ENCODE data around the gene ARMC2. TPM values are rescaled to one million over a fixed set of nuclear protein-coding genes. Genes with fewer than 3 reads are reported as not detected.
"Not testable (repeated sequence)": the region's sequence is repeated elsewhere in the genome, so short reads cannot be mapped to it uniquely, and the experiment has no call there.

ARMC2 gene
- total RNA-seq, 1 donor from 2014 or later, result 0.26 TPM

DNA sequence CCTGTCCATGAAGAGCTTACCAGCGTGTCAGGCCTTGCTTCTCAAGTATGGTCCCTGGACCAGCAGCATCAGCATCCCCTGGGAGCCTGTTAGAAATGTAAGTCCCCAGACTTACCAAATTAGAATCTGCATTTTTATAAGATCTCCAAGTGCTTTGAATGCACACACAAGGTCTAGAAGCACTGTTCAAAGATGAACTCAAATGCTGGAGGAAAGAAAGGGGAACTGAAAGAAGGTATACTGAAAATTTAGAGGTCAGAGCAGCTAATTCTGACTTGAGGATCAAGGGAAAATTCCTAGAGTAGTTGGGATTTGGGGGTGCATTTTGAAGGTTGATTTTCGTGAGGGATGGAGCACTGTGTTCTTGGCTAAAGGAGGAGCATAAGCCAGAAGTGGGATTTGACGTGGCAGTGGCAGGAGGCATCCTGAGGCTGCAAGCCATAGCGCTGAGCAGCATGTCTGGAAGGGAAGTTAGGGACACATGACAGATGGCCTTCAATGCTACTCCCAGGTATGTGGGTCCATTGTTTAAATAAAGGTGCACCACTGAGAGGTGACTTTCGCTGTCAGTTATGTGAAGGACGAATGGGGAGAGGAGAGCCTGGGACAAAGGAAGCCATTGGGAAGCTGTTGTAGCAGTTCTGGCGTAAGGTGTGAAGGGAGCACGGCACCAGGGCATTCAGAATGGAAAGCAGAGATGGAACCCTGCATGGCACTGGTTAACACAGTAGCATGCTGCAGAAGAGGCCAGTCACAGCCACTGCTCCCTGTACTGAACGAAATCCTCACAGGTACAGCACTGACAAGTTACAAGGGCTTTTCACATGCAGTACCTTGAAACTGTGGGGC lies 36.2 kb downstream of the ARMC2 start:
- no peak for FAIRE-seq
- no peak for TF ChIP-seq CTCF (IDR thresholded peaks at IDR 0.05; ENCODE audit: insufficient read depth, low read length, severe bottlenecking)

DNA sequence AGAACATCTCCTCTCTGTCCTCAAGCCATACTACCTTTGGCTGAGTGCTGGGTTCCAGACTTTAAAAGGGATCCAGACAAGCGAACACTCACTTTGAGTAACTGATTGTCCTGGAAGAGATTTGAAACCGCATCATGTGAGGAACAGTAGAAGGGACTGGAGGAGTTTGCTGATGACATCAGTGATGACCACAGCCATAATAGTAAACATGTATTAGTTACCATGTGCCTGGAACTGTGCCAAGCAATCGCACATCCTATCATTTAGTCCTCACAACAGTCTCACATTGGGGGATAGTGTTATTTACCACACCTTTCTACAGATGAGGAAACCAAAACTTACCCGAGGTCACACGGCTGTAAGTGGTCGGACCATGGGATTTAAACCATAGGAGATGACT lies 39.8 kb downstream of the ARMC2 start:
- Histone ChIP-seq H3K36me3 (ENCODE audit: control insufficient read depth, insufficient read depth, low read length) (no peaks in the 10 kb centered on the region), H3K4me3 (ENCODE audit: low read depth, low read length) (no peak overlapping the region), H3K27me3 (ENCODE audit: control insufficient read depth, insufficient read depth, low read length) (no peaks in the 10 kb centered on the region)
- DNase-seq (ENCODE audit: low read depth) (no peak), FAIRE-seq (no peak)
- no peak for TF ChIP-seq CTCF (IDR thresholded peaks at IDR 0.05; ENCODE audit: insufficient read depth, low read length, severe bottlenecking)

More for the DNA sequence above, 36.2 kb downstream of the ARMC2 start:
- H3K4me3 ChIP-seq (ENCODE audit: low read depth, low read length), result no peak overlapping the region
- no peak for DNase-seq (ENCODE audit: low read depth)
- no peaks in the 10 kb centered on the region for H3K36me3 ChIP-seq (ENCODE audit: control insufficient read depth, insufficient read depth, low read length)
- no peaks in the 10 kb centered on the region for H3K27me3 ChIP-seq (ENCODE audit: control insufficient read depth, insufficient read depth, low read length)

DNA sequence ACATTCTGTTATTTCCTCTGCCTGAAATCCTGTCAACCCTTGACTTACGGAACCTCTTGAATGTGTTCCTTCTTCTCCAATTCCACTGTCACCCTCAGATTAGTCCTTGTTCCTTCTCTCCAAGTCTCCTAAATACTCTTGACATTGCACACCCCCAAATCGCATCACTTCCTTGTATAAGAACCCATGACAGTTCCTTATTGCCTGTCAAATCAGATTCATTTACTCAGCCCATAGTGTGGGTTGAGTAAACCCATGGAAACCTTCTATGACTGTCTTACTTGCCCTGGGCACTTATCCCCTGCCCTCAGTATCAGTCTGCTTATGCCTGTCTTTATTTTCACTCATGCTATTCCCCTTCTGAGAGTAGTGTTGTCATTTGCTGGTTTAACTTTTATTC lies 40.5 kb downstream of the ARMC2 start:
- FAIRE-seq, result no peak
- DNase-seq (ENCODE audit: low read depth), result no peak
- Histone ChIP-seq H3K27me3 (ENCODE audit: control insufficient read depth, insufficient read depth, low read length) (no peaks in the 10 kb centered on the region), H3K4me3 (ENCODE audit: low read depth, low read length) (no peak overlapping the region), H3K36me3 (ENCODE audit: control insufficient read depth, insufficient read depth, low read length) (no peaks in the 10 kb centered on the region)
- TF ChIP-seq CTCF (IDR thresholded peaks at IDR 0.05; ENCODE audit: insufficient read depth, low read length, severe bottlenecking), result no peak

GRCh38 chr6:108890898-108891297 lies 42.7 kb downstream of the ARMC2 start:
- not testable (repeated sequence) for H3K4me3 ChIP-seq (ENCODE audit: low read depth, low read length); FAIRE-seq

GRCh38 chr6:108895571-108895970 lies 47.3 kb downstream of the ARMC2 start:
- FAIRE-seq (no peak), DNase-seq (ENCODE audit: low read depth) (no peak)
- no peaks in the 10 kb centered on the region for H3K36me3 ChIP-seq (ENCODE audit: control insufficient read depth, insufficient read depth, low read length)
- no peaks in the 10 kb centered on the region for H3K27me3 ChIP-seq (ENCODE audit: control insufficient read depth, insufficient read depth, low read length)
- no peak for TF ChIP-seq CTCF (IDR thresholded peaks at IDR 0.05; ENCODE audit: insufficient read depth, low read length, severe bottlenecking)
- no peak overlapping the region for H3K4me3 ChIP-seq (ENCODE audit: low read depth, low read length)

More at GRCh38 chr6:108890898-108891297, 42.7 kb downstream of the ARMC2 start:
- not testable (repeated sequence) for H3K36me3 ChIP-seq (ENCODE audit: control insufficient read depth, insufficient read depth, low read length); H3K27me3 ChIP-seq (ENCODE audit: control insufficient read depth, insufficient read depth, low read length); DNase-seq (ENCODE audit: low read depth)

GRCh38 chr6:108896111-108896661 lies 48.0 kb downstream of the ARMC2 start:
- Histone ChIP-seq H3K36me3 (ENCODE audit: control insufficient read depth, insufficient read depth, low read length) (no peaks in the 10 kb centered on the region), H3K4me3 (ENCODE audit: low read depth, low read length) (no peak overlapping the region), H3K27me3 (ENCODE audit: control insufficient read depth, insufficient read depth, low read length) (no peaks in the 10 kb centered on the region)
- TF ChIP-seq CTCF (IDR thresholded peaks at IDR 0.05; ENCODE audit: insufficient read depth, low read length, severe bottlenecking), result no peak
- FAIRE-seq, result no peak
- DNase-seq (ENCODE audit: low read depth), result peak; percentile 88
